HG03571 (cell line): ENCODE results near the gene LRSAM1.

Experiments
- ATAC-seq: cut with Tn5 transposase; IDR thresholded peaks from one replicate; pipeline ENCODE4 v1.9.1; 2021; ENCODE audit not compliant: unreplicated experiment

Gene LRSAM1

DNA sequence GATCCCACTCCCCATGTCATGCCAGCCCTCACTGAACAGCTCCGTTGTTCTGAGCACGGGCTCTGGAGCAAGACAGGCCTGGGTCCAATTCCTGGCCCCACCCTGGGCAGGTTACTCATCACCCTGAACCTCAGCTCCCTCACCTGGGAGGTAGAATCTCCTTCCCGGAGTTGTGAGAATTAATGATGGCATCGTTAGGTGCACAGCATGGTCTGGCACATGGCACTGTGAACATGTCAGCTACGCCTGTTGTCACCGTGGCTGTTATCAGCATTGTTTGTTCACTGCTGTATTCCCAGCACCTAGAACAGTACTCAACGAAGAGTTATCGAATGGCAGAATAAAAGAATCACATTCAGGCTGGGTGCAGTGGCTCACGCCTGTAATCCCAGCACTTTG is 43.0 kb downstream of the LRSAM1 start:
- ATAC-seq = no peak

DNA sequence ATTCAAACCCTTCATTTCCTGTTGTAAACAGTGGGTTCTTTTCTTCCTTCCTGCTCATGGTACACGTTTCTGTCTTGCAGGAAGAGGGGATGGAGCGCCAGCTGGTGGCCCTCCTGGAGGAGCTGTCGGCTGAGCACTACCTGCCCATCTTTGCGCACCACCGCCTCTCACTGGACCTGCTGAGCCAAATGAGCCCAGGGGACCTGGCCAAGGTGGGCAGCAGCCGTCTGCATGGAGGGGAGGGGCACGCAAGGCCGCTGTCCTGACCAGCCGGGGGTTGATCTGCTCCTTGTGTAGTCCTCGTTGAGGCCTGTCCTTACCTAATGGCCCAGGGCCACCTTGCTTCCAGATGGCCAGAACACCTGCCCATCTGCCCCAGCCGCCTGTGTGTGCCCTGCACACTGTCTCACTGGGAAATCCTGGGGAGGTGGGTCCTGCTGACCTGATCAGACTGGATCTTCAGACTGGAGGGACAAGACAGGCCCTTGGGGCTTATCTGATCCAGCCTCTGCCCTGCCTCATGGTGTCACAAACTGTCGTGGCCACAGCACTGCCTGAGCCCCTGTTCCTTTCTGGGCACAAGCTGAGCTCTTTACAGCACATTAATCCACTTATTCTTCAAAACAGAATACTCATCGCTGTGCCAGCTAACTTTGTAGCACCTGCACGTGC is 44.7 kb downstream of the LRSAM1 start:
- ATAC-seq = no peak

DNA sequence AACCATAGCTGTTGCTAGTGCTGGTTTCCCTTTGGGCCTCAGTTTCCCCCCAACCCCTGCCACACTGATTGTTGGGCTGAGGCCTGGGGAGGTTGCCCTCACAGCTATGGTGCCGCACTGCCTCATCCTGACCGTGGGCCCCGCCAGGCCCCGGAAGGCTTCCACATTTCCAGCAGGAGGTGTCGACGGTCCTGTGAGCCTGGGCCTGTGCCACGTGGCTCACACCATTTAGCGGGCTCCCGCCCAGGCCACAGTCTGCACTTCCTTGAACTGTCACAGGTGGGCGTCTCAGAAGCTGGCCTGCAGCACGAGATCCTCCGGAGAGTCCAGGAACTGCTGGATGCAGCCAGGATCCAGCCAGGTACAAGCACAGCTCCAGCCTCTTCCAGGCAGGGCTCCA is 45.7 kb downstream of the LRSAM1 start:
- no peak for ATAC-seq

DNA sequence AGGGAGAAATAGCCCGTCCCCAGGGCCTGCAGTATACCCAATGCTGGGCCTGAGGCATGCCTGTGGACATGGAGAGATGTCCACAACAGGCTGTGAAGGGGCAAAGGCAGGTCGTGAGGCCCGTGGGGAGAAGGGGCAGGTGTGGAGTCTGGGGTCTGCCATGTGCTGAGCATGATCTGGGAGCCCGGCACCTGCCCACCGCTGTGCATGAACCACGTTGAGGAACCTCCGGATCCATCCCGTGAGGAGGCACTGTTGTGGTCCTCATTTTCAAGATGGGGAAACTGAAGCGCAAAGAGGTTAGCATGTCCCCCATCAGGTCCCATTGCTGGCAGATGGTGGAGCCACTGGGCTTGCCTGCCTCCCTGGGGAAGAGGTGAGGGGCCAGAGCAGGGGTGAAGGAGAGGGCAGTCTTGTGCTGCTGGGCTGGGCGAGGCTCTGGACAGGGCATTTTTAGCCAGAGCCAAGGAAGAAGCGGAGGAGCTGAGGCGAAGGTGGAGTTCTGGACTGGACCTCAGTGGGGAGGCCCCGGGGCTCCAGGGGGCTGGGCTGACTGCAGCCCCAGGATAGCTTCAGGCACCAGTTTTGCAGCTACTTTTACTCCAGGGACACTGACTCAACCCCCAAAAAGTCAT is 46.5 kb downstream of the LRSAM1 start:
- ATAC-seq = no peak

DNA sequence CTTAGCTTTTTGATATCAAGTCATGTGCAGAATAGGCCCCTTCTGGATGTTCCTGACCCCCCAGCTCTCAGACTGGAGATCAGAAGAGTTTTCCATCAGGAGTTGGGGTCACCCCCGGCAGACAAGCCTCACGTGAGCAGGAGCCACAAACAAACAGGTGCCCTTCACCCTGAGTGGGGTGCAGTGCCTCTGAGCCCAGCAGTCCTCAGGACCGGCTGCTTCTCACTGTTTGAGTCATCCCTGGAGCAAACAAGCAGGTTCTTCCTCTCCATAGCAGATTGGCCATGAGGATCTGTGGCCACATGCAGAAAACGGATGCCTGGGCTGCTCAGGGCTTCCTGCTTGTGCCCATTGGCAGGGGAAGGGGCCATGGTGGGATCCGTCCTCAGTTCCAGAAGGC is 47.0 kb downstream of the LRSAM1 start:
- ATAC-seq = no peak

DNA sequence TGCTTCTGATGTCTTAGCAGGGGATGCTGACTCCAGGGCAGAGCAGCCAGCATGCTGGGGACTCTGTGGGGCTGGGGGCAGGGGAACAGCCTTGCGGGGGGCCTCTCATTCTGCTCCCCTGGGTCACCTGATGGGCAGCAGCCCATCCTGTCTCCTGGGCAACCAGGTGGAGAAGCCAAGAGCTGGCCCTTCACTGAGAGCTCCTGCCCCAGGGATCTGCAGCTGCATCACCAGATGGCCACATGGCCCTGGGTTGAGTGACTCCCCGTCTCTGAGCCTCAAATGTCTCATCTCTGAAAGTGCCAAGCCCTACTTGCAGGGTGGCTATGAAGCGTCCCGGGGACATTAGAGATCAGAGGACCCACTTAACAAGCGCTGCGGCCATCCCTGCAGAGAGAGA is 49.1 kb downstream of the LRSAM1 start:
- ATAC-seq = no peak

DNA sequence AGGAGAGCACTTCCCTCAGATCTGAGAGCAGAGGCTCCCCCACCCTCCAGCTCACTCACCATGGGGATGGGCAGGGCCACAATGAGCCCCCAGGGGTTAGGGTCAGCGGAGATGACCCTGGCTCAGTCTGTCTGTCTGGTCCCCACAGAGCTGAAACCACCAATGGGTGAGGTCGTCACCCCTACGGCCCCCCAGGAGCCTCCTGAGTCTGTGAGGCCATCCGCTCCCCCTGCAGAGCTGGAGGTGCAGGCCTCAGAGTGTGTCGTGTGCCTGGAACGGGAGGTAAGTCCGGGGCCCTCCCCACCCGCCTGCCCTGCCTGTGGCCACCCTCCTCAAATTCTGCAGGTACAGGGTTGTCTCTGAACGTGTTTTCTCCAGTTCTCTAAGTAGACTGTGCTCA is 49.6 kb downstream of the LRSAM1 start:
- no peak for ATAC-seq

DNA sequence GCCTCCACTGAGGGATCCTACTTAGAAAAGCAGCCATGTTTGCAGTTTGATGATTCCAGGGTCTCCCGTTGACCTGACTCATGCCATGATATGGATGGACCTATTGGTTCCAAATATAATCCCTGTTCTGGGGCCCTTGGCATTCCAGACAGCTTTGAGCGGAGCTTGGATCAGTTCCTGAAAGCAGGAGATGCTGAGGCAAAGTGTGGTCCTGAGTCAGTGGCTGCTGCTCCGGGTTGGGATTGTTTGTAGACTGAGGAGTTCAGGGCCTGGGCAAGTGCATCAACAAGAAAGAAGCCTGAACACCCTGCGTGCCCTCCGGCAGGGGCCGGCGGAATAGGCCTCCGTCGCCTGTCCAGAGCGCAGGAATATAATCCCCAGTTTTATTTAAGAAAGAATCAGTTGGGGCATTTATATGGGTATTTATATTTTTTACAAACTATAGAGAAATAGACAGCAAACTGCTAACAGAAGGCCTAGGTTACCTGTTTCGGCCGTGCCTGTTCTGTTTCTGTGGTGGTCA is 50.6 kb downstream of the LRSAM1 start:
- ATAC-seq = no peak

DNA sequence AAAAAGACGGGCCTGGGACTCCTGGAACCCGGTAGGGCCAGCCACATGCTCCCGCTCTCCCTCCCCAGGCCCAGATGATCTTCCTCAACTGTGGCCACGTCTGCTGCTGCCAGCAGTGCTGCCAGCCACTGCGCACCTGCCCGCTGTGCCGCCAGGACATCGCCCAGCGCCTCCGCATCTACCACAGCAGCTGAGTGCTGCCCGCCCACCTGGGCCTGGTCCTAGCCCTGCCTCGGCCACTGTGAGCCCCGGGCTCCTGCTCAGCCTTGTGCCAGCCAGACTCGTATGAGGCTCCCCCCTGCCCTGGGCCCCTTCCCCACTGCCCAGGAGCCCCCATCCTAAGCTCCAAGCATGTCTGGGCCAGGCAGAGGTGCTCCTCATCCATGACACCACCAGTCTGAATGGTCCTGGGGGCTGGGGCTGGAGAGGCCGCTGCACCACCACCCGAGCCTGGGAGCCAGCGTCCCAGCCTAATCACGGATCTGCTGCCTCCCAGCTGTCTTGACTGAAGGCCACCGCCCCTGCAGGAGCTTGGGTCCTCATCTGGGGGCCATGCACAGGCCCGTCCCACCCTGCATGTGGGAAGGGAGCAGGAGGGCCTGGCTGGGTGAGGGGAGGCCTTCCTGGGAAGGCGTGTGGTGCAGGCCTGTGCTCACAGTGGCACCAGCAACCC is 51.5 kb downstream of the LRSAM1 start:
- no peak for ATAC-seq

DNA sequence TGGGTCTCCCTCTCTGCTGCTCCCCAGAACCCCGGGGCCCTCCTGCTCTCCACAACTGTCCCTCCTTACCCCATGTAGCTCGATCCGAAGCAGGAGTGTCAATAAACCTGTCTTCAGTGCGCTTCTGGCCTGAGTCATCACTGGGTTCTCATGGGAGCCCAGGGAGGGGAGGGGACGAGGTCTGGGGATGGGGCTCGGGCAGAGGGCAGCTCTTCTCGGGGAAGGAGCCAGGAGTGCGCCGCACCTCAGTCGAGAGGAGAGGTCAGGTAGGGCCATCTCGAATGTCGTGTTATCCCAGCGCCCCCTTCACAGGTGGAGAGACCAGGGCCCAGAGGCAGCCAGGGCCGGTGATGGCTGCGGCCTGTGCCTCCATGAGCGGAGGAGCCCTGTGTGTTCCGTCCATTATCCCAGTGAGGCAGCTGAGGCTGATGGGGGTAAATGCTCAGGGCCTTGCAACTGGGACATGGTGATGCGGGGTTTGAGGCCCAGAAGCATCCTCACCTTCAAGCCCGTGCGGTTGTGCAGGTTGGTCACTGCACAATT is 52.1 kb downstream of the LRSAM1 start:
- no peak for ATAC-seq

DNA sequence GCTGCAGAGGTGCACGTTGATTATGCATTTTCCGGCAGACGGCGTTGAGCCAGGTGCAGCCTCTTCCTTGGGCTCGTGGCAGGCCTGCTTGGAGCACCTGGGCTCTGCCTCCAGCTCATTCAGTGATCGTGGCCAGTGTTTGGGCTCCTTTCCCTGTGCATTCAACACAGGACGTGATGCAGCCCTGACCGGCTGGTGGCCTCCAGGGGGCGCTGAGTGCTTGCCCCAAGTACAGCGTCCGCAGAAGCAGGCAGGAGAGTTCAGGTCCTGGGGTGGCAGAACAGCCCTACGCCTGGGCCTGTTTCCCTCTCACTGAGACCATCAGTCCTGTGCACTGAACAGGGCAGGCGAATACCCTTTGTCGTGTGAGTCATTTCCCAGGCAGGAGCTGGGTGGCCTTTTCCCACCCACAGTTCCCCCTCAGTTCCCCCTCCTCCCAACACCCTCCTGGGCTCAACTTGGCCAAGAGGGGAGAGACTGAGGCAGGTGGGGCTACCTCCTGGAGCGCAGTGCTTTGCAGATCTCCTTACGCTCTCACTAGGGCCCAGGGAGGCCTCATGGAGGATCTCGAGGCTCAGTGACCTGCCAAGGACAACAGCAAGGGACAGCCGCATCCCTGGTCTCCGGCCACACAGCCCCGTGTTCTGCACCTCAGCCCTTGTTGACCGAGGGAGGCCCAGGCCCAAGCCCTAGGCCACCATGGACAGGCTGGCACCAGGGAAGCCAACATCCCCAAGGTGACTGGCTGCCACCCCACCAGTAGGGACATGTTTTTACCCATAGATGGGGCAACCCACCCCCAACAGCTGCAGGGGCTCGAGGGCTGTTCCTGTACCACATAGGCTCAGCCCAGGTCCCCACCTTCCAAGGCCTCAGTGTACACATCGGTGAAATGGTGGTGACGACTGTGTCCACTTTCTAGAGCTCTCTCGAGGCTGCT is 52.9 kb downstream of the LRSAM1 start:
- no peak for ATAC-seq

DNA sequence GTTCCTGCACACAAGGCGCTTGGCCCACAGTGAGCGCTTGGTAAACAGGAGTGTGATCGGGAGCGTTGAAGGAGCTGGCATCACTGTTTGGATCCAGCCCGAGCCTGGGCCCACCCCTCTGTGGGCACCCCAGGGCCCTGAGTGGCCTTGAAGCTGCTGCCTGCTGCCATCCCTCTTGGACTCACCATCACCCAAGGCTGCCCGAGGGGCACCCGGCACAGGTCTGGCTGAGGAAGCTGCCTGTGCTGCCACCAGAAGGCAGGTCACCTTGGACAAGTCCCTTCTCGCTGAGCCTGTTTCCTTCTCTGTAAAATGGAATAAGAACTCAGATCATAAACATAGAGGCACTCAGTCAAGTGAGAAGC is 53.6 kb downstream of the LRSAM1 start:
- ATAC-seq = no peak

DNA sequence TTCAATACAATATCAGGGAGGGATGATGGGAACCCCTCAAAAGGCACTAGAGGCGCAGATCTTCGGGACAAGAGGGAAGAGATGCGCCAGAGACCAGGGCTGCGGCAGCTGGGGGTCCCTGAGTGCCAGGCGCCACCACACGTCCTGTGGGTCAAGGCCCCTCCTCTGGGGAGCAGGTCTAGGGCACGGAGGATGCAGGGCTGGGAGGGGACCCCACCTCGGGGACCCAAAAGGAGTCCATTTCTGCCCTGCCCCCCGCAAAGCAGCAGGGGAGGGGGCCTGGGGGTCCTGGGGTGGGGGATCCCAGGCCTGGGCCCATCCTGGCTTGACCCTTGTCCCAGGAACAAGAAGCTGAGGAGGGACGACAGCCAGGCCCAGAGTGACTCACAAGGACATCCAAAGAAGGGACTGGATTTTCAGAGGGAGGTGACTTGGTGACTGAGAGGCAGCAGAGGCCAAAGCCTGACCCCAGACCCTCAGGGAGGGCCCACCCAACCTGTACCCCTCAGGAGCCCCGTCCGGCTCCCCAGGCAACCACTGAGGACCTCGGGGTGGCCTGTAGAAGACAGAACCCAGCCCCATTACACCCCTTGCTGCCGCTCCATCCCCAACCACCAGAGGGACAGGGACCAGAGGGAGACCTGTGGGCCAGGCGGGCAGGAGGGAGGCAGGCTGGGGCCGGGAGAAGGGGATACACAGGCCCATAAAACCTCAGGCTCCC is 54.2 kb downstream of the LRSAM1 start:
- no peak for ATAC-seq

DNA sequence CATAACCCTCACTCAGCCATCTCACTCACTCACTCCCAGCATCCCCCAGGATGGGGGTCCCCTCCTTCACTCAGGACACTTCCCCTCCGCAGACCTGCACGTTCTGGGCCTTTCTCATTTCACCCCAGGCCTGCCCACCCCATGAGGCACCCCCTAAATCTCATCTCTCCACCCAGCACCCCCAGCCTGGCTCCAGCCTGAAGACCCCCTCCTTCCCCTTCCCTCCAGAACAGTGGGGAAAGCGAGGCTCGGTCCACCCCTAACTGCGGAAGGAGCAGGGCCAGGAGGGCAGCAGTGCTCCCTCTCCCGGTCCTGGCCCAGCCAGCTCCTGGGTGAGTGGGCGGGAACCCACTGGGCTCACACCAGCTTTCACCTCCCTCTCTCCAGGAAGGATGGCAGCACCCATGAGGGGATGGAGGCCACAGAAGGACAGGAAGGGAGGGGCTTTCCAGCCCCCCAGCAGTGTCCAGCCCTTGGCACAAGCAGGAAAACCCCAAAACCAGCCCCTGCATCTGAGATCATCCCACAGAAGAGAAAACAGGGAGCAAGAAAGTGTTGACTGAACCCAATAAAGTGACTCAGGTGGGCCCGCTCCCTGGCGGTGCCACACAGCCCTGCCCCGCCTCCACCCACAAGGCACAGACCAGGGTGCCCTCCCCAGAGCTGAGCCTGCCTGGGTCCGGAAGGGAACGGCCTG is 55.0 kb downstream of the LRSAM1 start:
- no peak for ATAC-seq

DNA sequence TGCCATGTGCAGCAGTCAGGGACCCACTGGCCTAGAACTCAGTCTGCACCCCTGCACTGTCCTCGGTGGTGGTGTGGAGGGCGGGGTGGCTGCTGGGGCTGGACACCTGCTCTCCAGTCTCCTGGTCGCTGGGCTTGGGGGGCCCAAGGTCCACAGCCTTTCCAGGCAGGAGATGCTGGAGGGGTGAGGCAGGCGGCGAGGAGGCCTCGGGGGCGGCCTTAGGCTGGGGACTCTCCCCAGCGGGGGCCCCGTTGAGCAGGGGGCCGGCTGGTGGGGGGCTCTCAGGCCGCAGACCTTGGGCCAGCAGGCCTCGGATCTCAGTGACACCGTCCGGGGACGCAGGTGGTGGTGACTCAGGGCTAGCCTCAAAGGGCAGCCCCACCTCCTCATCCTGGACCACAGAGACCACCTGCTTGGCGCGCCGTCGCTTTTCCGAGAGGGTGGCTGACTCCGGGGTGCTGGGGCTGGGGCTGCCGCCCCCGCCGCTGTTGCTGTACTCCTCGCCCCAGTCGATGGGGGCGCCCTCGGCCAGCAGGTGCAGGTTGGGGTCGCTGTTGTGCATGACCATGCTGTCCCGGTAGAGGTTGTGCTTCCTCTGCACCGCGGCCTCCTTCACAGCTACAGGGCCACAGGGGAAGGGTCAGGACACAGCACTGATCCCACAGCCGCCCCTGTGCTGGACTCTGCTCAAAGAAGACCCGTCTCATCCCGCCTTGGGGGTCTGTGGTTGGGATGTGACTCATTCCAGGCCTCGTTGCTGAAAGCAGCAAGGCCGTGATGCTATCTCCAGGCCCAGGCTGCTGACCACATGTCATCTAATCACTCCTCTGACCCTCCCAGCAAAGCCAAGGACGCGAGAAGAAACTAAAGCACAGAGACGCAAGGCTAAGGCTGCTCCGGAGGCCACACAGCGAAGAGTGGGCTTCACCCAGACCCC is 55.8 kb downstream of the LRSAM1 start:
- ATAC-seq = no peak

DNA sequence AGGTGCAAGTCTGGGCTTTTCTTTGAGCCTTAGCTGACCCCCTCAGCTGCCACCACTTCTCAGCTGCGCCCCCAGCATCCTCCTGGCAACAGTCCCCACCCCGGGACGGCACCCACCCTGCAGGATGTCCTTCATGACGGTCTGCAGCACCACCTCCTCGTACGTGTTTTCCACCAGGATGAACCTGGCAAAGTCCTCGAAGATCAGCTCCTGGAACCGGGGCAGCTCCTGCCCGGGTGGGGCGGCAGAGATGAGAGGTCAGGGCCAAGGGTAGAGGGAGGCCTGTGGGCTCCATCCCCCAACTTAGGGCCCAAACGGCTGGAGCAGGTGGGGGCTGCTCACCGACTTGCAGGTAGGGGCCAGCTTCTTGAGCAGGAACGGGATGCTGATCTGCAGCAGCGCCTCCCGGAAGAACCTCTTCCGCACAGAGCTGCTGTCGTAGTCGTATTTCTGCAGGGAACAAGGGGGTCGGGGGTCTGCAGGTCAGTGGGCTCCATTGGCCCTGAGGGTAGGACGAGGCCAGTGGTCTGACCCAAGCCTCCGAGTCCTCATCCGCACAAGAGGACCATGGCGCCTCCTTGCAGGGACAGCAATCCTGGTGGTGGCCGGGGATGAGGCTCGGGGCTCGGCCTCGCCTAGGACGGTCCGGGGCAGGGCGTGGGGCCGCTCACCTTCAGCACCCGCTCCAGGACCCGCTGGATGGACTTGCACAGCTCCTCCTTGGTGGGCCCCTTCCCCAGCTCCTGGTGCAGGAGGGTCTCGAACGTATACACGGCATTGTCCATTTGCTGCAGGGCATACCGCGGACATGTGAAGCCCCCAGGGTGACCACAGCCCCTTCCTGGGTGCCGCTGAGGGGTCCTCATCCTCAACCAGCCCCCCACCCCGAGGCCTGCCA is 56.7 kb downstream of the LRSAM1 start:
- ATAC-seq = no peak

DNA sequence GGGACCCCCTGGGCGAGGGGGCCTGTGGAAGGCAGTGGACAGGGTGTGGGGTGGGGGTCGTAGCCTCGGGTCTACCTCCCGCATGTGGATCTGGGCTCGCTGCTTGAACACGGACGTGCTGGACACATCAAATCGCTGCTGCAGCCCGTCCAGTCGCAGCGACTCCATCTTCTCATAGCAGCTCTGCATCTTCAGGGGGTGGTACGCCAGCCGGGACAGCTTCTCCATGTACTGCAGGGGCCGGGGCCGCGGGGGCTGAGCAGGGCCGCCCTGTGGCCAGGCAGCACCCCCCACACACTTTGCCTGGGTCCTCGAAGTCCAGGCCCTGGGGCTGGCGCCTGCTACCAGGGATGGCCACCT is 57.6 kb downstream of the LRSAM1 start:
- no peak for ATAC-seq
